Heart left ventricle (tissue), 16 donors: ENCODE data around the gene STUB1. TPM values are rescaled to one million over a fixed set of nuclear protein-coding genes. Genes with fewer than 3 reads are reported as not detected.
A peak's percentile ranks its signal among the peaks of the same experiment; 100 is the strongest.

Source experiments
- ATAC-seq, 4 donors: fragments of 200-7000 bp; cut with Tn5 transposase; one replicate each; pipeline ENCODE4 v1.9.1; 2020 to 2022; ENCODE audit warnings: moderate library complexity in 4 of 4, mild to moderate bottlenecking in 3 of 4, moderate number of reproducible peaks in 1 of 4
- DNase-seq, 5 donors: peaks; one replicate each; pipeline ENCODE4 v3.0.0-alpha.2; 2020
- H3K27ac ChIP-seq, 12 donors: fragments of 200-600 bp; sonication (generic) in 4 of 12; one replicate each; pipeline versions ENCODE4 v1.5.0 to v1.8.0; 2016 to 2022; ENCODE audit warnings: mild to moderate bottlenecking in 2 of 12
- H3K27me3 ChIP-seq, 9 donors: fragments of 200-600 bp; sonication (generic) in 2 of 9; one replicate each; pipeline versions ENCODE4 v1.5.1 to v1.8.0; 2016 to 2022; ENCODE audit warnings: mild to moderate bottlenecking in 3 of 9
- H3K36me3 ChIP-seq, 9 donors: fragments of 200-600 bp; sonication (generic) in 2 of 9; one replicate each; pipeline versions ENCODE4 v1.5.0 to v1.8.0; 2018 to 2022; ENCODE audit warnings: mild to moderate bottlenecking in 2 of 9
- H3K4me1 ChIP-seq, 12 donors: fragments of 200-600 bp; sonication (generic) in 4 of 12; one replicate each; pipeline versions ENCODE4 v1.5.0 to v1.8.0; 2016 to 2022; ENCODE audit warnings: mild to moderate bottlenecking in 3 of 12
- H3K4me3 ChIP-seq, 12 donors: fragments of 200-600 bp; sonication (generic) in 4 of 12; one replicate each; pipeline versions ENCODE4 v1.5.0 to v1.8.0; 2017 to 2022; ENCODE audit warnings: mild to moderate bottlenecking in 9 of 12, moderate library complexity in 4 of 12
- H3K9me3 ChIP-seq, 12 donors: fragments of 200-600 bp; sonication (generic) in 4 of 12; one replicate each; pipeline versions ENCODE4 v1.5.0 to v1.8.0; 2016 to 2022; ENCODE audit warnings: mild to moderate bottlenecking in 1 of 12
- POLR2A ChIP-seq, 2 donors: fragments of 450-650 bp; IDR thresholded peaks; one replicate each; pipeline ENCODE4 v1.6.1; 2017; ENCODE audit warnings: antibody characterized with exemption in 2 of 2, mild to moderate bottlenecking in 2 of 2, moderate library complexity in 2 of 2
- WGBS, 4 donors: extraction: QIAGEN DNeasy Blood & Tissue Kit in 2 of 4; methylation state at CpG; one replicate each; pipeline versions ENCODE4 v1.1.5 to v1.1.7; 2013 to 2018; 5-methylcytosine and 5-hydroxymethylcytosine counted together
- intact Hi-C, 10 donors: fragments of 100-400 bp; cut with DNase I; formaldehyde crosslinking; loops; one replicate each; pipeline versions ENCODE4 v1.11.1 to v1.14.2; 2022
- polyA plus RNA-seq, 2 donors: library from polyadenylated mRNA; stranded (reverse); fragments of 200-250 nt; gene quantifications; one replicate each; pipeline ENCODE4 v1.2.3, GENCODE V29; 2013
- total RNA-seq, 9 donors: library from RNA; depleted of rRNA in 2 of 9; stranded (reverse); fragments of >200 nt in 2 of 9; fragmentation: NEBNext Ultra II Directional in 3 of 9; extraction: Animal tissue kit (Norgen Biotek cat#: 25700) in 3 of 9; gene quantifications; one replicate each; pipeline versions ENCODE4 v1.1.0 to v1.2.4, GENCODE V29; 2016 to 2023
- TF ChIP-seq, protein P1 (sequence below), 12 donors: fragments of 200-600 bp; sonication (generic) in 4 of 12; IDR thresholded peaks; one replicate each; pipeline versions ENCODE4 v1.5.0 to v1.8.0; 2018 to 2022; ENCODE audit warnings: antibody characterized with exemption in 12 of 12, mild to moderate bottlenecking in 5 of 12
- donor health status: ischemic (EF 13 %, LVEDD 7.1; RV severe dilation, severe dysfunction).
- donor health status: healthy with polysubstance abuse.
- donor health status: DM: no; HTN: yes; CAD: no.
- donor health status: DM: no; HTN: no; CAD: no.
- donor health status: ischemic (EF 25% LVEDD 6.9; RV normal size, moderate dysfunction).
- donor health status: ischemic (EF 25% LVEDD 5.7; RV mildly dilated, moderate dysfunction).
- donor health status: healthy.
- donor health status: DM: yes; HTN: yes; CAD: no.
- donor health status: ischemic (EF 35%, LVEDD 5.7; RV mildly dilated, moderate dysfunction).
- donor health status: nonischemic (EF 11% LVEDD 7.7; RV severe dilation, severe dysfunction).
- donor health status: DM: yes; HTN: yes; CAD: no.
- donor health status: PGD.
- donor health status: ischemic (EF 29% LVEDD 5.4; RV normal size, mild dysfunction).
- donor health status: nonischemic (EF 23%, LVEDD 6.1; RV moderate dilation, normal function).

STUB1 gene
- total and polyA plus RNA-seq, 11 donors, result 93.7 to 198 (median 116) TPM

DNA sequence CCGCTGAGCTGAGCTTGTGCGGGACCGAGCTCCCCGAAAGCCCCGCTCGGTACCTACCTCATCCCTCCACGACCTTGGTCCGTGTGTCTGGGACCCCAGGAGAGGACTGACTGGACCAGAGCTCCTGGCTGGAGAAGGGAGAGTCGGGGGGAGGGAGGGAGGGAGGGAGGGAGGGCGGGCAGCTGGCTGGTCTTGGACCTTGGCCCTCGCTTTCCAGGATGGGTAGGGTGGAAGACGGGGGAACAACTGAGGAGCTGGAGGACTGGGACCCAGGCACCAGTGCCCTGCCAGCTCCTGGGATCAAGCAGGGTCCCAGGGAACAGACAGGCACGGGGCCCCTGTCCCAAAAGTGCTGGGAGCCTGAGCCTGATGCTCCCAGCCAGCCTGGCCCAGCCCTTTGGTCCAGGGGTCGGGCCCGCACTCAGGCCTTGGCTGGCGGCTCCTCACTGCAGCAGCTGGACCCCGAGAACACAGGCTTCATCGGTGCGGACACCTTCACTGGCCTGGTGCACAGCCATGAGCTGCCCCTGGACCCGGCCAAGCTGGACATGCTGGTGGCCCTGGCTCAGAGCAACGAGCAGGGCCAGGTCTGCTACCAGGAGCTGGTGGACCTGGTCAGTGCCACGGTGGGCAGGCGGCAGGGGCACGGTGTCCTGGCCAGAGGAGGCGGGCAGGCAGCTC, 4.2 kb upstream of the STUB1 start:
- intact Hi-C loops, result no loop called here
- Histone ChIP-seq H3K9me3 (no peaks in the 10 kb centered on the region), H3K4me3 (peak overlapping the region in 10 of 12 donors; percentile 30 to 57 (median 44)), H3K27ac (peak overlapping the region in 3 of 12 donors; percentile 65 to 76 (median 67)), H3K4me1 (peaks cover 0 to 39% (median 17%) of the 10 kb centered on the region in 12 donors), H3K36me3 (peaks cover 0 to 32% (median 29%) of the 10 kb centered on the region in 9 donors), H3K27me3 (no peaks in the 10 kb centered on the region)
- ATAC-seq (no peak), DNase-seq (no peak)
- TF ChIP-seq POLR2A (IDR thresholded peaks at IDR 0.05), result no peak
- TF ChIP-seq, protein P1, sequence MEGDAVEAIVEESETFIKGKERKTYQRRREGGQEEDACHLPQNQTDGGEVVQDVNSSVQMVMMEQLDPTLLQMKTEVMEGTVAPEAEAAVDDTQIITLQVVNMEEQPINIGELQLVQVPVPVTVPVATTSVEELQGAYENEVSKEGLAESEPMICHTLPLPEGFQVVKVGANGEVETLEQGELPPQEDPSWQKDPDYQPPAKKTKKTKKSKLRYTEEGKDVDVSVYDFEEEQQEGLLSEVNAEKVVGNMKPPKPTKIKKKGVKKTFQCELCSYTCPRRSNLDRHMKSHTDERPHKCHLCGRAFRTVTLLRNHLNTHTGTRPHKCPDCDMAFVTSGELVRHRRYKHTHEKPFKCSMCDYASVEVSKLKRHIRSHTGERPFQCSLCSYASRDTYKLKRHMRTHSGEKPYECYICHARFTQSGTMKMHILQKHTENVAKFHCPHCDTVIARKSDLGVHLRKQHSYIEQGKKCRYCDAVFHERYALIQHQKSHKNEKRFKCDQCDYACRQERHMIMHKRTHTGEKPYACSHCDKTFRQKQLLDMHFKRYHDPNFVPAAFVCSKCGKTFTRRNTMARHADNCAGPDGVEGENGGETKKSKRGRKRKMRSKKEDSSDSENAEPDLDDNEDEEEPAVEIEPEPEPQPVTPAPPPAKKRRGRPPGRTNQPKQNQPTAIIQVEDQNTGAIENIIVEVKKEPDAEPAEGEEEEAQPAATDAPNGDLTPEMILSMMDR (IDR thresholded peaks at IDR 0.05), result no peak
- WGBS, 4 donors, result 39 to 52% (median 46%) methylated on average over 11 to 25 of the region's 25 CpGs

DNA sequence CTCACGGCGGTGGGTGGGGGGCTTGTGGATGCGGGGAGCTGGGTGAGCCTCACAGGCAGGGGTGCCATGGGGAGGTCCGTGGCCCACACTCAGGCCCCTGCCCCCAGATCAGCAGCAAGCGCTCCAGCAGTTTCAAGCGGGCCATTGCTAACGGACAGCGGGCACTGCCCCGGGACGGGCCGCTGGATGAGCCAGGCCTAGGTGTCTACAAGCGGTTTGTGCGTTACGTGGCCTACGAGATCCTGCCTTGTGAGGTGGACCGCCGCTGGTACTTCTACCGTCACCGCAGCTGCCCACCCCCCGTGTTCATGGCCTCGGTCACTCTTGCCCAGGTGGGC, 3.7 kb upstream of the STUB1 start:
- ATAC-seq (no peak), DNase-seq (no peak)
- Histone ChIP-seq H3K27me3 (no peaks in the 10 kb centered on the region), H3K4me3 (no peak overlapping the region), H3K27ac (no peak overlapping the region), H3K4me1 (peaks cover 3 to 44% (median 23%) of the 10 kb centered on the region in 12 donors), H3K9me3 (no peaks in the 10 kb centered on the region), H3K36me3 (peaks cover 0 to 30% (median 24%) of the 10 kb centered on the region in 9 donors)
- intact Hi-C loops, result no loop called here
- TF ChIP-seq, protein P1 (IDR thresholded peaks at IDR 0.05), result no peak
- TF ChIP-seq POLR2A (IDR thresholded peaks at IDR 0.05), result no peak
- WGBS, 4 donors, result 90 to 96% (median 93%) methylated on average over 21 of the region's 21 CpGs

DNA sequence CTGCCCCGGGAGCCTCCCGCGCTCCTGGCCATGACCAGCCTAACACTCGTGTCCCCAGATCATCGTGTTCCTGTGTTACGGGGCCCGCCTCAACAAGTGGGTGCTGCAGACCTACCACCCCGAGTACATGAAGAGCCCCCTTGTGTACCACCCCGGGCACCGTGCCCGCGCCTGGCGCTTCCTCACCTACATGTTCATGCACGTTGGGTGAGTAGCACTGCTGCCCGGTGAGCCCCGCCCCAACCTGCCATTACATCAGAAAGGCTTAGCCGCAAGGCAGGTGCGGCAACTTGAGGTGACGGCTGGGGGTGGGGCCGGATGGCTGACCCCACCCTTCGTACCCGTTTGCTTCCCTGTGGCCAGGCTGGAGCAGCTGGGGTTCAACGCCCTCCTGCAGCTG, 3.3 kb upstream of the STUB1 start:
- Histone ChIP-seq H3K36me3 (peaks cover 0 to 30% (median 24%) of the 10 kb centered on the region in 9 donors), H3K4me1 (peaks cover 3 to 48% (median 26%) of the 10 kb centered on the region in 12 donors), H3K27me3 (no peaks in the 10 kb centered on the region), H3K27ac (no peak overlapping the region), H3K9me3 (no peaks in the 10 kb centered on the region), H3K4me3 (no peak overlapping the region)
- DNase-seq, result no peak
- TF ChIP-seq POLR2A (IDR thresholded peaks at IDR 0.05), result no peak
- intact Hi-C loops, result no loop called here
- ATAC-seq, result no peak
- 71 to 86% (median 82%) methylated on average over 16 to 23 of the region's 23 CpGs for WGBS, 4 donors

DNA sequence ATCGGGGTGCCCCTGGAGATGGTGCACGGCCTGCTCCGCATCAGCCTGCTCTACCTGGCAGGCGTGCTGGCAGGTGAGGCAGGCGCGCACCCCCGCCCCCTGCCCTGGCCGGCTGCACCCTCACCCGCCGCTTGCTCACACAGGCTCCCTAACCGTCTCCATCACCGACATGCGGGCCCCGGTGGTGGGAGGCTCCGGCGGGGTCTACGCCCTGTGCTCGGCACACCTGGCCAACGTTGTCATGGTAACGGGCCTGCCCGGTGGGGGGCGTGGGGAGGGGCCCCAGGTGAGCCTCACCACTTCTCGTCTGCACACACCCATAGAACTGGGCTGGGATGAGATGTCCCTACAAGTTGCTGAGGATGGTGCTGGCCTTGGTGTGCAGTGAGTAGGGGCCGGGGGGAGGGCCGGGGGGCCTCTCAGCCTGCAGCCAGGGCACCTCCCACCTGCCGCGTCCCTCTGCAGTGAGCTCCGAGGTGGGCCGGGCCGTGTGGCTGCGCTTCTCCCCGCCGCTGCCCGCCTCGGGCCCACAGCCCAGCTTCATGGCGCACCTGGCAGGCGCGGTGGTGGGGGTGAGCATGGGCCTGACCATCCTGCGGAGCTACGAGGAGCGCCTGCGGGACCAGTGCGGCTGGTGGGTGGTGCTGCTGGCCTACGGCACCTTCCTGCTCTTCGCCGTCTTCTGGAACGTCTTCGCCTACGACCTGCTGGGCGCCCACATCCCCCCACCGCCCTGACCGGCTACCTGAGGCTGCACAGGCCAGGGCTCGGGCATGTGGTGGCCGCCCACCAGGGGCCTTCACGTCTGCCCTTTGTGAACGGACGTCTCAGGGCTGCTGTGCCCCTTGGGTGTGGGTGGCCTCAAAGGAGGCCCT, 2.7 kb upstream of the STUB1 start:
- H3K27ac ChIP-seq, result no peak overlapping the region
- ATAC-seq (no peak), DNase-seq (no peak)
- 61 to 74% (median 67%) methylated on average over 30 to 57 of the region's 57 CpGs for WGBS, 4 donors
- peaks cover 3 to 54% (median 30%) of the 10 kb centered on the region in 12 donors for H3K4me1 ChIP-seq
- no peak for TF ChIP-seq POLR2A (IDR thresholded peaks at IDR 0.05)
- intact Hi-C loops, result no loop called here
- no peaks in the 10 kb centered on the region for H3K27me3 ChIP-seq
- H3K36me3 ChIP-seq, result peaks cover 0 to 30% (median 24%) of the 10 kb centered on the region in 9 donors
- H3K4me3 ChIP-seq, result no peak overlapping the region
- H3K9me3 ChIP-seq, result no peaks in the 10 kb centered on the region
